Calu3 (cell line): Measurements from ENCODE around the gene NRIP3. TPM values are rescaled to one million over a fixed set of nuclear protein-coding genes. Genes with fewer than 3 reads are reported as not detected.

Experiments used
- BruUV-seq: library from RNA; stranded (reverse); fragments of 400-500 nt; replicated peaks from 2 replicates; lab custom pipeline; 2021; lab: Mats Ljungman, UMichigan
- CTCF ChIA-PET: fragments of 300-600 bp; sonication (Branson Sonifier 250); formaldehyde crosslinking; loops from one replicate; lab custom pipeline; 2022; ENCODE audit warnings: antibody characterized with exemption; lab: Charles Lee
- DNase-seq: peaks from one replicate; pipeline ENCODE4 v3.0.0; 2022
- H3K27ac Mint-ChIP-seq: one replicate; pipeline ENCODE4 v1.8.0; 2022; ENCODE audit warnings: mixed read lengths; ENCODE audit not compliant: unreplicated experiment
- H3K27me3 Mint-ChIP-seq: one replicate; pipeline ENCODE4 v1.8.0; 2022; ENCODE audit warnings: mixed read lengths; ENCODE audit not compliant: unreplicated experiment
- H3K36me3 Mint-ChIP-seq: one replicate; pipeline ENCODE4 v1.8.0; 2022; ENCODE audit warnings: mild to moderate bottlenecking, moderate library complexity, mixed read lengths; ENCODE audit not compliant: insufficient read depth, unreplicated experiment
- H3K4me1 Mint-ChIP-seq: one replicate; pipeline ENCODE4 v1.8.0; 2022; ENCODE audit warnings: mild to moderate bottlenecking, low read depth, mixed read lengths; ENCODE audit not compliant: unreplicated experiment
- H3K4me3 Mint-ChIP-seq: one replicate; pipeline ENCODE4 v1.8.0; 2022; ENCODE audit warnings: mild to moderate bottlenecking, low read depth, moderate library complexity, mixed read lengths; ENCODE audit not compliant: unreplicated experiment
- H3K9me3 Mint-ChIP-seq: one replicate; pipeline ENCODE4 v1.8.0; 2022; ENCODE audit warnings: low read depth, mixed read lengths; ENCODE audit not compliant: unreplicated experiment
- CTCF ChIP-seq: fragments of 200-600 bp; IDR thresholded peaks from one replicate; pipeline ENCODE4 v1.8.0; 2022; ENCODE audit warnings: antibody characterized with exemption; ENCODE audit not compliant: unreplicated experiment
- intact Hi-C: fragments of 100-400 bp; cut with micrococcal nuclease; formaldehyde crosslinking; loops from one replicate; pipeline ENCODE4 v1.10.0; 2022; ENCODE audit not compliant: unreplicated experiment
- total RNA-seq: library from RNA; stranded (reverse); gene quantifications from 2 replicates; pipeline ENCODE4 v1.2.3, GENCODE V29; 2022

The NRIP3 gene
- total RNA-seq, 1 experiment from 2014 or later: 0.83 TPM

- Mint-ChIP-seq H3K27me3 (no peaks in the 10 kb centered on the region), H3K4me1 (peaks cover 7% of the 10 kb centered on the region), H3K27ac (no peak overlapping the region), H3K4me3 (no peak overlapping the region), H3K36me3 (no peaks in the 10 kb centered on the region), H3K9me3 (no peaks in the 10 kb centered on the region)
- intact Hi-C loops: no loop called here
- no peak for DNase-seq
- BruUV-seq: no TSS peak
- no peak for TF ChIP-seq CTCF
- CTCF ChIA-PET: no interaction called here
Observed at GRCh38 chr11:8956860-8957259, 46.9 kb downstream of the NRIP3 start.

GRCh38 chr11:8948886-8949285 is 54.9 kb downstream of the NRIP3 start:
- no TSS peak for BruUV-seq
- no peak for TF ChIP-seq CTCF
- Mint-ChIP-seq H3K27me3 (no peaks in the 10 kb centered on the region), H3K36me3 (peaks cover 7% of the 10 kb centered on the region), H3K4me1 (no peaks in the 10 kb centered on the region), H3K27ac (no peak overlapping the region), H3K4me3 (no peak overlapping the region), H3K9me3 (no peaks in the 10 kb centered on the region)
- DNase-seq: no peak
- intact Hi-C loops: no loop called here
- CTCF ChIA-PET: no interaction called here

GRCh38 chr11:8947230-8947943 is 56.4 kb downstream of the NRIP3 start:
- DNase-seq: no peak
- TF ChIP-seq CTCF: no peak
- BruUV-seq: TSS peak; percentile 48
- CTCF ChIA-PET: no interaction called here
- H3K4me3 Mint-ChIP-seq: no peak overlapping the region
- H3K4me1 Mint-ChIP-seq: no peaks in the 10 kb centered on the region
- intact Hi-C loops: no loop called here
- no peak overlapping the region for H3K27ac Mint-ChIP-seq
- H3K36me3 Mint-ChIP-seq: peaks cover 7% of the 10 kb centered on the region
- H3K27me3 Mint-ChIP-seq: no peaks in the 10 kb centered on the region
- H3K9me3 Mint-ChIP-seq: no peaks in the 10 kb centered on the region

- intact Hi-C loops: no loop called here
- peaks cover 18% of the 10 kb centered on the region for H3K27me3 Mint-ChIP-seq
- no TSS peak for BruUV-seq
- CTCF ChIA-PET: interaction anchor here (0.6 kb wide), 1 partner anchor 404 kb away, joined by 3 read pairs; no protein-coding TSS in a partner anchor
- no peak for TF ChIP-seq CTCF
- H3K36me3 Mint-ChIP-seq: no peaks in the 10 kb centered on the region
- H3K4me1 Mint-ChIP-seq: no peaks in the 10 kb centered on the region
- H3K9me3 Mint-ChIP-seq: no peaks in the 10 kb centered on the region
- no peak for DNase-seq
- no peak within 1 kb of the TSS for H3K4me3 Mint-ChIP-seq
- no peak within 1 kb of the TSS for H3K27ac Mint-ChIP-seq
Observed at GRCh38 chr11:8942518-8943066, 61.2 kb downstream of the NRIP3 start, which contains the start of gene ASCL3. Gene ASCL3, minus strand, starts transcription at chr11:8943016. Its CDS starts 4,855 bp downstream, at chr11:8938161.
